Measurements from ENCODE around the gene ADGRG6. TPM values are rescaled to one million over a fixed set of nuclear protein-coding genes. Genes with fewer than 3 reads are reported as not detected.
A peak's percentile ranks its signal among the peaks of the same experiment; 100 is the strongest.

The ADGRG6 gene
- total and polyA plus RNA-seq, 10 of the 15 experiments (the other 5 are each of a cell fraction or from before 2014, with no cell fraction given), result 0.01 to 0.24 (median 0.13) TPM; not detected in 7

- TF ChIP-seq CUX1 (IDR thresholded peaks at IDR 0.05; ENCODE audit: insufficient replicate concordance, low read depth, low read length) (no peak), POU2F2 (IDR thresholded peaks at IDR 0.05; ENCODE audit: borderline replicate concordance, low read depth, low read length) (no peak), ZNF217 (IDR thresholded peaks at IDR 0.05) (no peak), ATF7 (IDR thresholded peaks at IDR 0.05; ENCODE audit: low read depth) (no peak), POLR2AphosphoS5 (IDR thresholded peaks at IDR 0.05; ENCODE audit: low read length) (no peak)
Observed at GRCh38 chr6:142395266-142395665, 93.5 kb downstream of the ADGRG6 start (continued).

- Histone ChIP-seq H3K4me1 (ENCODE audit: control insufficient read depth, insufficient read depth, low read length) (peaks cover 8% of the 10 kb centered on the region; the same call in 1 of the 2 replicates), H3K9me3 (replicated peaks; ENCODE audit: control insufficient read depth, insufficient read depth, low read length) (no peaks in the 10 kb centered on the region), H3K27ac (ENCODE audit: control insufficient read depth, insufficient read depth) (no peak overlapping the region), H3K9ac (ENCODE audit: control insufficient read depth, insufficient read depth, low read length) (no peak overlapping the region), H3K36me3 (ENCODE audit: control insufficient read depth in 2 of 2, insufficient read depth in 2 of 2, low read length in 1 of 2) (no peaks in the 10 kb centered on the region), H2AFZ (ENCODE audit: control insufficient read depth, low read depth, low read length) (no peak overlapping the region), H3K27me3 (replicated peaks in 1 of 2; ENCODE audit: control insufficient read depth in 2 of 2, insufficient read depth in 2 of 2, low read length in 1 of 2) (no peaks in the 10 kb centered on the region; a peak in 1 of 4 replicates), H3K4me2 (ENCODE audit: control insufficient read depth, insufficient read depth) (no peak overlapping the region), H3K79me2 (ENCODE audit: control insufficient read depth, insufficient read depth, low read length) (no peaks in the 10 kb centered on the region), H3K4me3 (no peak overlapping the region), H4K20me1 (ENCODE audit: control insufficient read depth, insufficient read depth) (no peaks in the 10 kb centered on the region)
- BruUV-seq (replicated peaks), result no TSS peak
- WGBS (ENCODE audit: insufficient coverage, insufficient replicate concordance, low lambda C conversion rate, missing lambda C conversion rate), result 53% methylated on average over 1 of the region's 1 CpG
- RAD21 ChIA-PET (ENCODE audit: unreplicated experiment), result interaction anchor here (0.6 to 1.0 kb wide), 2 partner anchors 80 to 255 kb away, joined by 3 read pairs; no protein-coding TSS in a partner anchor
- DNase-seq (ENCODE audit: low read depth, low spot score), result peak; percentile 27
- in situ Hi-C loops (cut with MboI) (no loop called here), intact Hi-C loops (cut with micrococcal nuclease; ENCODE audit: unreplicated experiment) (no loop called here)
- peak; percentile 97 for ATAC-seq
- CTCF ChIA-PET, result interaction anchor here (0.8 to 0.9 kb wide), 3 partner anchors 76 to 283 kb away, joined by 3 to 4 read pairs (median 4); no protein-coding TSS in a partner anchor
- SMC1A ChIA-PET (ENCODE audit: uncharacterized antibody, unreplicated experiment), result interaction anchor here (1.2 kb wide), 2 partner anchors 8 to 188 kb away, joined by 3 to 5 read pairs; no protein-coding TSS in a partner anchor
- POLR2A ChIA-PET, result no interaction called here
- peak; percentile 89 for FAIRE-seq
- no peak for TF ChIP-seq NBN (IDR thresholded peaks at IDR 0.05)
- peak; percentile 32 to 43; a peak in 1 of 4 replicates for TF ChIP-seq EP300 (IDR thresholded peaks at IDR 0.05; ENCODE audit: borderline replicate concordance in 1 of 2, control insufficient read depth in 1 of 2, low read depth in 2 of 2, low read length in 2 of 2)
- no peak for TF ChIP-seq SREBF1 (IDR thresholded peaks at IDR 0.05; ENCODE audit: low read length)
- 0 out of 2 replicates have a peak, but pooled peaks have one; percentile 36 for TF ChIP-seq MEF2A (IDR thresholded peaks at IDR 0.05; ENCODE audit: insufficient read depth, low read depth, low read length)
- no peak for TF ChIP-seq ASH2L (IDR thresholded peaks at IDR 0.05; ENCODE audit: borderline replicate concordance, low read depth)
- TF ChIP-seq EED (IDR thresholded peaks at IDR 0.05; ENCODE audit: low read depth), result no peak
- TF ChIP-seq CBFB (IDR thresholded peaks at IDR 0.05; ENCODE audit: low read depth), result peak; percentile 79
- no peak for TF ChIP-seq SP1 (IDR thresholded peaks at IDR 0.05; ENCODE audit: low read depth, low read length)
- TF ChIP-seq RELB (IDR thresholded peaks at IDR 0.05; ENCODE audit: low read depth), result 0 out of 2 replicates have a peak, but pooled peaks have one; percentile 40
- no peak for TF ChIP-seq ESRRA (IDR thresholded peaks at IDR 0.05; ENCODE audit: low read length)
- peak; percentile 90 for TF ChIP-seq ATF7 (IDR thresholded peaks at IDR 0.05; ENCODE audit: low read depth)
- no peak for TF ChIP-seq EGR1 (IDR thresholded peaks at IDR 0.05; ENCODE audit: borderline replicate concordance in 1 of 2, low read depth in 2 of 2, low read length in 2 of 2)
- TF ChIP-seq NRF1 (conservative IDR thresholded peaks at IDR 0.05; ENCODE audit: low read depth, low read length), result no peak
- no peak for TF ChIP-seq SMARCA5 (IDR thresholded peaks at IDR 0.05)
Observed at GRCh38 chr6:142395768-142396231, 94.0 kb downstream of the ADGRG6 start.
